Stimulated activated CD4-positive, alpha-beta T cell treated with anti-CD3 and anti-CD28 coated beads, Interleukin-1b, Interleukin-23, amount 100 ng/mL, for 4 hours (primary cell): ENCODE results near the gene PTPN6.

Experiments used
- DNase-seq, 2 donors: peaks; one replicate each; pipeline ENCODE4 v3.0.0-alpha.2; 2020; ENCODE audit warnings: low read depth in 2 of 2

PTPN6 gene

GRCh38 chr12:7009512-7009911 lies 58.4 kb downstream of the PTPN6 start:
- DNase-seq, result no peak
